Gastroesophageal sphincter (tissue), 3 donors: ENCODE measurements around the gene HSD11B2.

ENCODE experiments used
- CTCF ChIP-seq, 4 experiments: fragments of 200-600 bp in 2 of 4; fragments of 450-650 bp in 2 of 4; sonication (generic) in 1 of 4; IDR thresholded peaks; one replicate each; pipeline ENCODE4 v1.5.1; 2017 to 2019; ENCODE audit warnings: antibody characterized with exemption in 4 of 4, mild to moderate bottlenecking in 2 of 4, moderate library complexity in 2 of 4
- EP300 ChIP-seq: sonication (generic); formaldehyde crosslinking; IDR thresholded peaks from one replicate; pipeline ENCODE4 v1.6.1; 2017; ENCODE audit warnings: antibody characterized with exemption, mild to moderate bottlenecking

DNA sequence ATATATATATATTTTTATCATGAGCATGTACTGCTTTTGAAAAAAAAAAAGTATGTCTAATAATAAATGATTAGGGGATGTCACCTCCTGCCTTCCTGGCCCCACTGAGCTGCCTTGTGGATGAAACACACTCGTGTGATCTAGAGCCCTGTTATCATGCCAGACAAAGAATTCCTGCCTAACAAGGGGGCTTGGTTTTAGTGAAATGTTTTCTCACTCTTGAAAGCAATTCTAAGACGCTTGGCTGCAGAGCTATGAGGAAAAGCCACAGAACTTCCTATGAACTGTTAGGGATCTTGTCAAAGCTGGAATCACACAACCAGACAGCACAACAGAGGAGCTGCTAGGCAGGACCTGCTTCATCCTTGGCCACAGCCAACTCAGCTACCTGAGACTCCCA is 18.6 kb upstream of the HSD11B2 start:
- TF ChIP-seq CTCF (IDR thresholded peaks at IDR 0.05) (no peak), EP300 (no peak)
